ENCODE data around the gene GPR85.
"Not testable (repeated sequence)": the region's sequence is repeated elsewhere in the genome, so short reads cannot be mapped to it uniquely, and the experiment has no call there.

The GPR85 gene

GRCh38 chr7:113118074-113118959 is 31.7 kb upstream of the GPR85 start, which contains the start of gene SMIM30:
SMIM30 (minus strand) TSS chr7:113118554; CDS start chr7:113117578, 976 bp downstream.
- no peak for TF ChIP-seq CTCF (conservative IDR thresholded peaks at IDR 0.05)
- TF ChIP-seq ZFX (IDR thresholded peaks at IDR 0.05): no peak
- peak within 1 kb of the TSS; percentile 43 for H3K27ac ChIP-seq

GRCh38 chr7:113117374-113117774 is 30.7 kb upstream of the GPR85 start:
- H3K27ac ChIP-seq: not testable (repeated sequence)

GRCh38 chr7:113113912-113114311 is 27.3 kb upstream of the GPR85 start:
- TF ChIP-seq ZFX (IDR thresholded peaks at IDR 0.05) (no peak), CTCF (conservative IDR thresholded peaks at IDR 0.05) (no peak)

GRCh38 chr7:113109718-113110117 is 23.1 kb upstream of the GPR85 start:
- TF ChIP-seq ZFX (IDR thresholded peaks at IDR 0.05) (no peak), CTCF (conservative IDR thresholded peaks at IDR 0.05) (no peak)
- H3K27ac ChIP-seq: no peak overlapping the region

More at GRCh38 chr7:113113912-113114311, 27.3 kb upstream of the GPR85 start:
- no peak overlapping the region for H3K27ac ChIP-seq

- no peak for TF ChIP-seq CTCF (conservative IDR thresholded peaks at IDR 0.05)
- H3K27ac ChIP-seq: no peak overlapping the region
These were observed 13.5 kb upstream of the GPR85 start for GRCh38 chr7:113100121-113100603.

GRCh38 chr7:113099284-113099919 is 12.8 kb upstream of the GPR85 start:
- no peak overlapping the region for H3K27ac ChIP-seq
- TF ChIP-seq ZFX (IDR thresholded peaks at IDR 0.05) (no peak), CTCF (conservative IDR thresholded peaks at IDR 0.05) (no peak)

- H3K27ac ChIP-seq: no peak overlapping the region
- TF ChIP-seq CTCF (conservative IDR thresholded peaks at IDR 0.05) (no peak), ZFX (IDR thresholded peaks at IDR 0.05) (no peak)
These were observed 8.1 kb upstream of the GPR85 start for GRCh38 chr7:113094517-113095249.

Measured in C4-2B (cell line).